Karpas-422 (cell line): ENCODE data around the gene SMIM12. TPM values are rescaled to one million over a fixed set of nuclear protein-coding genes. Genes with fewer than 3 reads are reported as not detected.

ENCODE experiments used
- DNase-seq: peaks from one replicate; pipeline ENCODE4 v3.0.0-alpha.2; 2015
- H2AFZ ChIP-seq: fragments of 200-600 bp; sonication (generic); 2 replicates; pipeline ENCODE4 v1.6.1; 2014; ENCODE audit warnings: antibody characterized with exemption, low read length, mixed read lengths
- H3K27ac ChIP-seq: fragments of 200-600 bp; sonication (generic); 2 replicates; pipeline ENCODE4 v1.5.1; 2014; ENCODE audit warnings: mild to moderate bottlenecking, low read length, moderate library complexity
- H3K27me3 ChIP-seq: fragments of 200-600 bp; sonication (generic); 2 replicates; pipeline ENCODE4 v1.6.1; 2014; ENCODE audit warnings: low read length, mixed read lengths
- H3K36me3 ChIP-seq: fragments of 200-600 bp; sonication (generic); 2 replicates; pipeline ENCODE4 v1.6.1; 2014; ENCODE audit warnings: low read length, mixed read lengths; ENCODE audit not compliant: insufficient read depth
- H3K4me1 ChIP-seq: fragments of 200-600 bp; sonication (generic); 2 replicates; pipeline ENCODE4 v1.6.1; 2014; ENCODE audit warnings: mild to moderate bottlenecking, low read length, mixed read lengths
- H3K4me2 ChIP-seq: fragments of 200-600 bp; sonication (generic); 2 replicates; pipeline ENCODE4 v1.6.1; 2014; ENCODE audit warnings: low read length, low read depth, mild to moderate bottlenecking; ENCODE audit not compliant: poor library complexity, severe bottlenecking
- H3K4me3 ChIP-seq: fragments of 200-600 bp; sonication (generic); 2 replicates; pipeline ENCODE4 v1.5.1; 2014; ENCODE audit warnings: mild to moderate bottlenecking, antibody characterized with exemption, low read length, mixed read lengths
- H3K79me2 ChIP-seq: fragments of 200-600 bp; sonication (generic); 2 replicates; pipeline ENCODE4 v1.6.1; 2014; ENCODE audit warnings: mild to moderate bottlenecking, low read length, mixed read lengths
- H3K9ac ChIP-seq: fragments of 200-600 bp; sonication (generic); 2 replicates; pipeline ENCODE4 v1.6.0; 2014; ENCODE audit warnings: low read length
- H3K9me2 ChIP-seq: fragments of 200-600 bp; sonication (generic), shearing (Covaris generic); replicated peaks from 2 replicates; pipeline ENCODE4 v1.6.0; 2014; ENCODE audit warnings: mild to moderate bottlenecking, low read length, moderate library complexity; ENCODE audit not compliant: insufficient read depth
- H3K9me3 ChIP-seq: fragments of 300-700, 200-600 bp; sonication (generic); 2 replicates; pipeline ENCODE4 v1.6.1; 2014; ENCODE audit warnings: low read length, mixed read lengths
- H4K20me1 ChIP-seq: fragments of 200-600 bp; sonication (generic); 2 replicates; pipeline ENCODE4 v1.6.1; 2014; ENCODE audit warnings: mild to moderate bottlenecking, antibody characterized with exemption, low read length, low read depth; ENCODE audit not compliant: insufficient read depth
- total RNA-seq: library from RNA; depleted of rRNA; stranded (reverse); fragments of >200 nt; shearing (Covaris generic); gene quantifications from 2 replicates; pipeline ENCODE4 v1.2.3, GENCODE V29; 2014; ENCODE audit warnings: low replicate concordance; rRNA removed

The SMIM12 gene
- 25.3 and 33.0 TPM in 2 replicates for total RNA-seq

DNA sequence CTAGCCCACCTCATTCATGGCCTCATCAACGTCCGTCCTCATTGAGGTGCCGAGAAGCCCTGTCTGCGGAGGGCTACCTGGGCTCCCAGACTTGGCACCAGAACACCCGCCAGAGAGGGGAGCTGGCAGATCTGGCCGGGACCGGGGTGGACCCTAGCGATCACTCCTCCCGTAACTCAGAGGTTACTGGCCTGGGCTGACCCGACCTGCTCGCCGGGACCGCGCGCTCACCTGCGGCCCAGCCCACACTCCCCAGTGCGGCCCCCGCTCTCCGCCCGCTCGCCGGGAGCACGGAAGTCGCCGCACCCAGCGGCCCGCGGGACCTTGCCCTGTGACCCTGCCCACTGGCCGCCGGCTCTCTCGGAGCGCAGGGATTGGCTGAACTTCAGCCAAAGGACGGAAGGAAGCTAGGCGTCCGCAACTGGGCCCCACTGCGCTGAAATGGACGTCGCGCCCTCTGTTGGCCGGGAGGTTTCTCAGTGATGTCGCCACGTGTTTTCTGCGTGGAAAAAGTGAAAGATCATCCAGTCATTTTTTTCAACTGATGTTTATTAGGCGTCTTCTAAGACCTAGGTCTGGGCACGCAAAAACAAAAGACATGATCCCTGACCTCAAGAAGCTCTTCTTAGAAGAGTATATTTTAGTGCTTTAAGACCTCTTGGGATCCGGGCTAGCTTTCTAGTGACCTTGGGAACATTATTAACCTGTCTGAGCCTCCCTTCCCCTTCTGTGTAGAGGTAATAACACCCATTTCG lies at the start of gene SMIM12:
TSS of gene SMIM12 (minus strand) at position 304 of the 755 bp plus-strand sequence. CDS start 3,772 bp downstream, outside the sequence.
- H3K4me2 ChIP-seq = peak within 1 kb of the TSS; percentile 91
- peaks cover 23% of the 10 kb centered on the region for H3K4me1 ChIP-seq
- H3K9ac ChIP-seq = peak within 1 kb of the TSS; percentile 95
- H3K9me2 ChIP-seq = no peaks in the 10 kb centered on the region
- H3K27me3 ChIP-seq = no peaks in the 10 kb centered on the region
- 0 out of 2 replicates have a peak, but pooled peaks cover 7% of the 10 kb centered on the region for H4K20me1 ChIP-seq
- H3K36me3 ChIP-seq = no peaks in the 10 kb centered on the region; the same call in 1 of the 2 replicates
- peak within 1 kb of the TSS; percentile 88 for H3K4me3 ChIP-seq
- H3K9me3 ChIP-seq = no peaks in the 10 kb centered on the region
- H3K79me2 ChIP-seq = peaks cover 33% of the 10 kb centered on the region
- H3K27ac ChIP-seq = peak within 1 kb of the TSS; percentile 55
- DNase-seq = peak; percentile 97
- H2AFZ ChIP-seq = peak within 1 kb of the TSS; percentile 52

DNA sequence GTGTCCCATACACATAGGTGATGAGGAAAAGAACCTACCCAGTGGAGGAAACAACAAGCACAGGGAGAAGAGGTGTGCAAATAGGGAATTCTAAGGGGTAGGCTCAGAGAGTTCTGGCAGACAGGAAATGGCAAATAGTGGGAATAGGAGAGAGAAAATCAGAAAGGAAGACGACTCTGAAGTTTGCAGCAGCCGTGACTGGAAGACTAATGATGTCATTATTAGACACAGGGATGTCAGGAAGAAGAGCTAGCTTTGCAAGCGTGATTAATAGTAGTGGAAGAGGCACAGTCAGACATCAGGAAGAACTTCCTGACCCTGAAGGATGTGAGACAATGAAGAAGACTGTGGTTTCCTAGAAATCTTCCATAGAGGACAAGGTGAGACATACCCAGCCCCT lies 48.8 kb upstream of the SMIM12 start:
- H3K9me3 ChIP-seq = no peaks in the 10 kb centered on the region
- H3K36me3 ChIP-seq = no peaks in the 10 kb centered on the region
- no peak for DNase-seq
- H3K4me3 ChIP-seq = no peak overlapping the region
- H3K9ac ChIP-seq = no peak overlapping the region
- H3K79me2 ChIP-seq = no peaks in the 10 kb centered on the region
- no peaks in the 10 kb centered on the region for H4K20me1 ChIP-seq
- H3K9me2 ChIP-seq = no peaks in the 10 kb centered on the region
- no peak overlapping the region for H3K4me2 ChIP-seq
- H3K27ac ChIP-seq = peak overlapping the region; percentile 48; the same call in 1 of the 2 replicates
- H3K4me1 ChIP-seq = peaks cover 52% of the 10 kb centered on the region
- H3K27me3 ChIP-seq = no peaks in the 10 kb centered on the region
- H2AFZ ChIP-seq = no peak overlapping the region

DNA sequence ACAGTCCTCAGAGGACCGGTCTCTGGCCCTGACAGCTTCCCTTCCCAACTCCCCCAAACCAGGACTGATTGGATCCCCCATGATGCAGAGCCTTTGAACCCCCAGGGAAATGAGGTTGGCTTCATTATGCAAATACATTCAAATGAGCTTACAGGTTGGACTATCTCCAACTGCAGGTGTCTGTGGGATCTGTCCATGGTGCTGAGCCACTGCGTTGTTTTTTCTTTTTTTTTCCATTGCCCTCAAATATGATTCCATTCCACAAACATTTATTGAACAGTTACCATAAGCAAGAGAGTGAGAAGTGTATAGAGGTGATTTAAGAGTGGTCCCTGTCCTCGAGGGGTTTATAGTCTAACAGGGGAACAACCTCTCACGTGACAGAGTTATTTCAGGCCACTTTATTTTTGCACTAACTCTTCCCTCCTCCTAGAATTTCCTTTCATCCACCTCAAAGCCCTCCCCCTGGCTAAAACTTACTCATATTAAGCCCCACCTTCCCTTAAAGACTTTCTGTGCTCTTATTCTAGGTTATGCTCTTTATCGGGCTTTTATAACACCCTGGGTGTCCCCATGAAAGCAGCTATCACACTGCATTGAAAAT lies 48.0 kb upstream of the SMIM12 start:
- no peak overlapping the region for H3K4me3 ChIP-seq
- no peaks in the 10 kb centered on the region for H3K9me2 ChIP-seq
- no peaks in the 10 kb centered on the region for H3K9me3 ChIP-seq
- H3K79me2 ChIP-seq = no peaks in the 10 kb centered on the region
- H3K36me3 ChIP-seq = no peaks in the 10 kb centered on the region
- H3K27ac ChIP-seq = peak overlapping the region; percentile 48
- H3K4me2 ChIP-seq = peak overlapping the region; percentile 11
- H4K20me1 ChIP-seq = no peaks in the 10 kb centered on the region
- H3K9ac ChIP-seq = no peak overlapping the region
- no peak overlapping the region for H2AFZ ChIP-seq
- no peaks in the 10 kb centered on the region for H3K27me3 ChIP-seq
- H3K4me1 ChIP-seq = peaks cover 60% of the 10 kb centered on the region
- peak; percentile 77 for DNase-seq

GRCh38 chr1:34906756-34907155 lies 47.2 kb upstream of the SMIM12 start:
- Histone ChIP-seq H2AFZ (no peak overlapping the region), H3K4me3 (no peak overlapping the region), H3K36me3 (no peaks in the 10 kb centered on the region), H3K27me3 (no peaks in the 10 kb centered on the region), H3K4me2 (peak overlapping the region; percentile 11), H3K9me3 (no peaks in the 10 kb centered on the region), H4K20me1 (no peaks in the 10 kb centered on the region), H3K4me1 (peaks cover 68% of the 10 kb centered on the region), H3K79me2 (no peaks in the 10 kb centered on the region), H3K9me2 (no peaks in the 10 kb centered on the region), H3K9ac (no peak overlapping the region), H3K27ac (peak overlapping the region; percentile 45)
- no peak for DNase-seq

DNA sequence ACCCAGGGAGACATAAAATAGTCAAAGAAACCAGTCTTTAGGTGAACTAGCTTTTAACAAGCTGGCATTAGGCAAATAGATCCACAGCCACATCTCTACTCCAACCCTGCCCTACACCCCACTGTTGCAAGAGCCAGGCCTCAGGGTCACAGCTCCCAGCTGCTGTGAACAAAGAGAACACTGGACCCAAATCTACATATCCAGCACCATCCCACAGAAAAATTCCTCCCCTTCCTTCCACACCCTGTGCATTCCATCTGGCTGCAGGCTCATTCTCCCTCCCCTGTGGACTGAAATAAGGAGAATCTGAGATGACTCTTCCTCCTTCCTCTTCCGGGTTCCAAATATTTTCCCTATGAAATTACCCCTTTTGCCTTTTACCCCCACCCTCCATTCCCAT lies 46.7 kb upstream of the SMIM12 start:
- H3K4me1 ChIP-seq = peaks cover 74% of the 10 kb centered on the region
- no peaks in the 10 kb centered on the region for H3K27me3 ChIP-seq
- no peak for DNase-seq
- H3K9me2 ChIP-seq = no peaks in the 10 kb centered on the region
- no peaks in the 10 kb centered on the region for H3K79me2 ChIP-seq
- H3K4me3 ChIP-seq = no peak overlapping the region
- H3K36me3 ChIP-seq = no peaks in the 10 kb centered on the region
- H3K9ac ChIP-seq = no peak overlapping the region
- H3K4me2 ChIP-seq = peak overlapping the region; percentile 3
- no peak overlapping the region for H2AFZ ChIP-seq
- no peaks in the 10 kb centered on the region for H4K20me1 ChIP-seq
- no peaks in the 10 kb centered on the region for H3K9me3 ChIP-seq
- H3K27ac ChIP-seq = peak overlapping the region; percentile 45

DNA sequence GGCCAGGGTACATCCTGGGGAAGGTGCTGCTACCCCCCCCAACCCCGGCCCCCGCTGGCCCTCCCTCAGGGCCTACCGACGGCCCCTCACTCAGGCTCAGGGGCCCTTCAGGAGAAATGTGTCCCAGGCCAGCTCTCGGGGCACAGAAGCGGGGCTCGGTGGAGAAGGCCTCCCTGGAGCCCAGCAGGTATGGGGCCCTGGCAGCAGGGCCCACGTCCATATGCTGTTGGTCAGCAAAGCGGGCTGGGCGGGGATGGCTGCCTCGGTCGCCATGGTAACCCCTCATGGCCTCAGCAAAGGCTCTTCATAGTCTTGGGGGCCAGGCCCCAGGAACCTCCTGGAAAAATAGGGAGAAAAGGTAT lies 45.5 kb upstream of the SMIM12 start:
- Histone ChIP-seq H3K4me1 (peaks cover 85% of the 10 kb centered on the region), H3K4me3 (no peak overlapping the region), H3K9ac (no peak overlapping the region), H3K27ac (peak overlapping the region; percentile 52), H2AFZ (no peak overlapping the region), H3K9me3 (no peaks in the 10 kb centered on the region), H3K4me2 (peak overlapping the region; percentile 9), H4K20me1 (no peaks in the 10 kb centered on the region), H3K9me2 (no peaks in the 10 kb centered on the region), H3K79me2 (no peaks in the 10 kb centered on the region), H3K27me3 (no peaks in the 10 kb centered on the region), H3K36me3 (no peaks in the 10 kb centered on the region)
- no peak for DNase-seq

- no peak for DNase-seq
Measured at GRCh38 chr1:34904236-34905097, 44.9 kb upstream of the SMIM12 start.

DNA sequence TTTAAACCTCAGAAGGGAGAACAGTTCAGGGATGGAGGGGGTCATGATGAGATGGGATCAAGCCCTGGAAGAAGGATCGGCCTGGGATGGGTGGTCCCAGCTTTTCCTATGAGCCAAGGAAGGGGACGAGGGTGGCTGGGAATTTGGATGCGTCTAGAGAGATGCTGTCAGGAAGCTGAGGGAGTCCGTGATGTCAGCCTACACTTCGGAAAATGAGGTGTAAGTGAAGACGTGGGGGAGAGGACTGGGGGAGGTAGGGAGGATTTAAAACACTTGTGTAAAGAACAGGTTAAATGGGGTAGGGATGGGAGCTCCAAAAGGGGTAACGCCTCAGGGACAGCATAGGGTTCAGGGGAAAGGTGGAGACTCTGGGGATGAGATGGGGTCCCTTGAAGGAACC lies 42.4 kb upstream of the SMIM12 start:
- Histone ChIP-seq H3K79me2 (no peaks in the 10 kb centered on the region), H3K4me2 (no peak overlapping the region), H3K27ac (no peak overlapping the region), H3K4me1 (peaks cover 98% of the 10 kb centered on the region), H2AFZ (no peak overlapping the region), H3K9me3 (no peaks in the 10 kb centered on the region), H3K4me3 (no peak overlapping the region), H3K27me3 (no peaks in the 10 kb centered on the region), H3K36me3 (no peaks in the 10 kb centered on the region), H3K9me2 (no peaks in the 10 kb centered on the region), H3K9ac (no peak overlapping the region; the same call in 1 of the 2 replicates), H4K20me1 (no peaks in the 10 kb centered on the region)
- no peak for DNase-seq

More at GRCh38 chr1:34904236-34905097, 44.9 kb upstream of the SMIM12 start:
- H3K9me2 ChIP-seq = no peaks in the 10 kb centered on the region
- no peaks in the 10 kb centered on the region for H3K27me3 ChIP-seq
- H3K9me3 ChIP-seq = no peaks in the 10 kb centered on the region
- H4K20me1 ChIP-seq = no peaks in the 10 kb centered on the region
- H3K4me3 ChIP-seq = no peak overlapping the region
- peaks cover 91% of the 10 kb centered on the region for H3K4me1 ChIP-seq
- H3K27ac ChIP-seq = peak overlapping the region; percentile 52
- H2AFZ ChIP-seq = no peak overlapping the region
- H3K4me2 ChIP-seq = peak overlapping the region; percentile 29
- 0 out of 2 replicates have a peak overlapping the region, but pooled peaks have one; percentile 13 for H3K9ac ChIP-seq
- no peaks in the 10 kb centered on the region for H3K79me2 ChIP-seq
- no peaks in the 10 kb centered on the region for H3K36me3 ChIP-seq
